Measurements from ENCODE around the gene ZNF653.

The ZNF653 gene

DNA sequence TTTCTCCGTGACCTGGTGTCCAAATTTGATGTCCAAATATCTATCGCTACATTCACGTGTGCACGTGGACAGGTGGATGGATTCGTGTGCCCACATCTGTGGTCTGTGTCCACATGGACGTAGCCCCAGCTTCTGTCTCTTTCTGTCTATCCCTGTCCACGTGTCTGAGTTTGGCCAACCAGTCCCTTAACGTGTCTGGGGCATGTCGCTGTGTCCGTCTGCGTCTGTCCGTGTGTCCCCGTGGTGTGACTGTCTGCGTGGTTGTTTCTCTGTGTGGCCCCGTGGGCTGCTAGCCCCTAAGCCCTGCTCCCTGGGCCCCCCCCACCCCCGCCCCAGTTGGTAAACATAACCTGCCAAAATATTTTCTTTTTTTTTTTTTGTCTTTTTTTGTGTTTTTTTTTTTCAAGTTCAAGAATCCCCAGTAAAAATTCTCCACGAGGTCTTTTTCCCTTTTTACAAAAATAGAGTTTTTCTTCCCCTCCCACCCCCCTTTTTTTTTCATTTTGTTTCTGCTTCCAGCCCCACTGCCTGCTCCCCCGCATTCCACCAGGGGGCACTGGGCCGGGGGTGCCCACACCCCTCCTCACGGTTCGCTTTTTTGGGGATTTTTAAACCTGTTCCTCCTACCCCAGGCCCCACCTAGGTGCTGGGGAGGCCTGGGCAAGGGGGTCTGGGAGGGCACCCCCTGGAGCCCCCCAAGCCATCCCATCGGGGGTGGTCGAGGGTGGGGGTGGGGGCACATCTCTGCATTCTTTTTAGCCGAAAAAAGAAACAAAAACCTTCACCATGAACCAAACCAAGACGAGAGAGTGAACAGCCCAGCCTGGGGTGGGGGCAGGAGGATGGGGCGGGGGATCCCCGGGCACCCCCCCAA, 51.9 kb downstream of the ZNF653 start:
- Histone ChIP-seq H3K27ac (ENCODE audit: low read depth, low read length, severe bottlenecking) (no peak overlapping the region), H3K4me3 (ENCODE audit: extremely low read depth, insufficient read depth, low read length, poor library complexity, severe bottlenecking) (no peak overlapping the region), H3K9me3 (ENCODE audit: control insufficient read depth, low read length) (no peaks in the 10 kb centered on the region), H3K36me3 (ENCODE audit: control insufficient read depth, insufficient read depth, low read length) (peaks cover 25% of the 10 kb centered on the region), H3K4me1 (ENCODE audit: control insufficient read depth, insufficient read depth, low read length, poor library complexity, severe bottlenecking) (no peaks in the 10 kb centered on the region)
- 87% methylated on average over 13 to 17 of the region's 27 CpGs for WGBS, 2 experiments (ENCODE audit: insufficient coverage in 2 of 2)

GRCh38 chr19:11452620-11453310, 52.9 kb downstream of the ZNF653 start:
- Histone ChIP-seq H3K36me3 (ENCODE audit: control insufficient read depth, insufficient read depth, low read length) (peaks cover 34% of the 10 kb centered on the region), H3K4me1 (ENCODE audit: control insufficient read depth, insufficient read depth, low read length, poor library complexity, severe bottlenecking) (no peaks in the 10 kb centered on the region), H3K9me3 (ENCODE audit: control insufficient read depth, low read length) (no peaks in the 10 kb centered on the region), H3K27ac (ENCODE audit: low read depth, low read length, severe bottlenecking) (peak overlapping the region; percentile 10), H3K4me3 (ENCODE audit: extremely low read depth, insufficient read depth, low read length, poor library complexity, severe bottlenecking) (no peak overlapping the region)
- WGBS, 2 experiments (ENCODE audit: insufficient coverage in 2 of 2): 89 to 91% methylated on average over 25 to 28 of the region's 33 CpGs

DNA sequence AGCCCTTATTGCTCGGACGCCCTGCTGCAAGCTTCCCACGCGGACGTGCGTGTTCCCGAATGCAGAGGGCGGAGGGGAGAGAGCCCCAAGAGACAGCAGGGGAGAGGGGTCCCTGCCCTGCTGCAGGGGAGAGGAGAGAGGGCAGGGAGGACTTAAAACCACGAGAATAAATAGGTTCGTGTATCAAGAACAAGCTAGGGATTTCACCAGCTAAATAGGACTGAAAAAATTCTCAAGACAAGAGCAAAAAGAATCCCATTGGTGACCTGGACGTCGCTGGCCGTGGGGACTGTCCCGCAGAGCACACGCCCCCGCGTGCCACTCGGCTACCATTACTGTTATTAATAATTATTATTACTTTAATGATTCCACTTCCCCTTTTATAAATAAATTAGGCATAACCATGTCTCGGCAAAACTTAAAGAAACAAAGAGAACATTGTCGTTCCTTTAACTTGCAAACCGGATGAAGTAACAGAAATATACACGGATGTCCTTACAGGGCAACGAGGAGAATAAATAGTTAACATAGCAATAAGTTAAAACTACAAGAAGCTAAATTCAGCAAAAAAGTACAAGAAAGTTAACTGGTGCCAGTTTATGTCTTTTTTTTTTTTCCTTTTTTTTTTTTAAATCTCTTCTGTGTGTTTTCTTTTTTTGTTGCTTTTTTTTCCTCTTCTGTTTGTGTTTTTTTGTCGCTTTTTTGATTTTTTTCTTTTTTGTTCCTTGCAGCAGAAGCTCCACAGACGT, 53.6 kb downstream of the ZNF653 start:
- Histone ChIP-seq H3K9me3 (ENCODE audit: control insufficient read depth, low read length) (no peaks in the 10 kb centered on the region), H3K4me3 (ENCODE audit: extremely low read depth, insufficient read depth, low read length, poor library complexity, severe bottlenecking) (no peak overlapping the region), H3K4me1 (ENCODE audit: control insufficient read depth, insufficient read depth, low read length, poor library complexity, severe bottlenecking) (no peaks in the 10 kb centered on the region), H3K36me3 (ENCODE audit: control insufficient read depth, insufficient read depth, low read length) (peaks cover 42% of the 10 kb centered on the region), H3K27ac (ENCODE audit: low read depth, low read length, severe bottlenecking) (no peak overlapping the region)
- 55 to 56% methylated on average over 3 to 7 of the region's 25 CpGs for WGBS, 2 experiments (ENCODE audit: insufficient coverage in 2 of 2)

- Histone ChIP-seq H3K4me3 (ENCODE audit: extremely low read depth, insufficient read depth, low read length, poor library complexity, severe bottlenecking) (no peak overlapping the region), H3K9me3 (ENCODE audit: control insufficient read depth, low read length) (no peaks in the 10 kb centered on the region), H3K36me3 (ENCODE audit: control insufficient read depth, insufficient read depth, low read length) (peaks cover 48% of the 10 kb centered on the region), H3K4me1 (ENCODE audit: control insufficient read depth, insufficient read depth, low read length, poor library complexity, severe bottlenecking) (no peaks in the 10 kb centered on the region), H3K27ac (ENCODE audit: low read depth, low read length, severe bottlenecking) (no peak overlapping the region)
- WGBS, 2 experiments (ENCODE audit: insufficient coverage in 2 of 2): 70% methylated on average over 2 of the region's 13 CpGs; no CpG with 5 or more reads in 1 of the 2 experiments
Observed at GRCh38 chr19:11451327-11451870, 54.2 kb downstream of the ZNF653 start.

- Histone ChIP-seq H3K9me3 (ENCODE audit: control insufficient read depth, low read length) (no peaks in the 10 kb centered on the region), H3K4me3 (ENCODE audit: extremely low read depth, insufficient read depth, low read length, poor library complexity, severe bottlenecking) (no peak overlapping the region), H3K27ac (ENCODE audit: low read depth, low read length, severe bottlenecking) (no peak overlapping the region), H3K36me3 (ENCODE audit: control insufficient read depth, insufficient read depth, low read length) (peaks cover 49% of the 10 kb centered on the region), H3K4me1 (ENCODE audit: control insufficient read depth, insufficient read depth, low read length, poor library complexity, severe bottlenecking) (no peaks in the 10 kb centered on the region)
- 93 to 97% methylated on average over 13 to 17 of the region's 21 CpGs for WGBS, 2 experiments (ENCODE audit: insufficient coverage in 2 of 2)
Observed at GRCh38 chr19:11450570-11451326, 54.9 kb downstream of the ZNF653 start.

DNA sequence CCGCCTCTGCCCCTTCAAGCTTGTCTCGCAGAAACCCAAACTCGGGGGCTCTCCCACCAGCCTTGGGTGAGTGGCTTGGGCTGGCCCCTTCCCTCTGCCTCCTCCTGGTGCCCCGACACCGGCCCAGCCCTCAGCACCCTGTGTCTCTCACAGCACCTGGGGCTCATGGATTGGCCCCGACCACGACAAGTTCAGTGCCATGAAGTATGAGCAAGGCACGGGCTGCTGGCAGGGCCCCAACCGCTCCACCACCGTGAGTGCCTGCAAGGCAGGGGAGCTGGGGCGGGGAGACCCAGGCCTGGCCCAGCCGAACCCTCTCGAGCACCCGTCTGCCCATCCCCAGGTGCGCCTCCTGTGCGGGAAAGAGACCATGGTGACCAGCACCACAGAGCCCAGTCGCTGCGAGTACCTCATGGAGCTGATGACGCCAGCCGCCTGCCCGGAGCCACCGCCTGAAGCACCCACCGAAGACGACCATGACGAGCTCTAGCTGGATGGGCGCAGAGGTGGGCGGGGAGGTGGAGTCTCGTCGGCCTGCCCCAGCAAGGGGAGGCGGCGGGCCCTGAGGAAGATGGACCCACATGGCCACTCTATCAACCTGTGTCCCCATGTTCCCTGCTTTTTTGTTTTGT, 56.6 kb downstream of the ZNF653 start:
- no peaks in the 10 kb centered on the region for H3K4me1 ChIP-seq (ENCODE audit: control insufficient read depth, insufficient read depth, low read length, poor library complexity, severe bottlenecking)
- H3K27ac ChIP-seq (ENCODE audit: low read depth, low read length, severe bottlenecking): no peak overlapping the region
- WGBS, 2 experiments (ENCODE audit: insufficient coverage in 2 of 2): 97 to 98% methylated on average over 25 to 30 of the region's 31 CpGs
- no peak overlapping the region for H3K4me3 ChIP-seq (ENCODE audit: extremely low read depth, insufficient read depth, low read length, poor library complexity, severe bottlenecking)
- peaks cover 62% of the 10 kb centered on the region for H3K36me3 ChIP-seq (ENCODE audit: control insufficient read depth, insufficient read depth, low read length)
- H3K9me3 ChIP-seq (ENCODE audit: control insufficient read depth, low read length): no peaks in the 10 kb centered on the region

DNA sequence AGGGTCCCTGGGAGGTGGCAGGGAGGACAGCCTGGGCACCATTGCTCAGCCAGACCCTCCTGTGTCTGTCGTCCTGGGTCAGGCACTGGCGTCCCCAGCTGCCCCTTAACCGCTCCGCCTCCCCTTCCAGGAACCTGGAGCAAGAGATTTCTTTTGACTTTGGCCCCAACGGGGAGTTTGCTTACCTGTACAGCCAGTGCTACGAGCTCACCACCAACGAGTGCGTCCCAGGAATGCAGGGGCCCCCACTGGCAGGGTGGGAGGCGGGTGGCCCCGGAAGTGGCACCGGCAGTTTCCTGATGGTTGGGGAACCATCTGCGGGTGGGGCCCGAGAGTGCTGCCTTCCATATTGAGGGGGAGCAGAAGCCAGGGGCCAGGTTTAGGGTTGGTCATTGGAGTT, 57.2 kb downstream of the ZNF653 start:
- H3K36me3 ChIP-seq (ENCODE audit: control insufficient read depth, insufficient read depth, low read length): peaks cover 68% of the 10 kb centered on the region
- H3K27ac ChIP-seq (ENCODE audit: low read depth, low read length, severe bottlenecking): no peak overlapping the region
- H3K4me1 ChIP-seq (ENCODE audit: control insufficient read depth, insufficient read depth, low read length, poor library complexity, severe bottlenecking): no peaks in the 10 kb centered on the region
- 87 to 95% methylated on average over 3 to 10 of the region's 13 CpGs for WGBS, 2 experiments (ENCODE audit: insufficient coverage in 2 of 2)
- H3K4me3 ChIP-seq (ENCODE audit: extremely low read depth, insufficient read depth, low read length, poor library complexity, severe bottlenecking): no peak overlapping the region
- no peaks in the 10 kb centered on the region for H3K9me3 ChIP-seq (ENCODE audit: control insufficient read depth, low read length)

- Histone ChIP-seq H3K27ac (ENCODE audit: low read depth, low read length, severe bottlenecking) (no peak overlapping the region), H3K9me3 (ENCODE audit: control insufficient read depth, low read length) (no peaks in the 10 kb centered on the region), H3K4me1 (ENCODE audit: control insufficient read depth, insufficient read depth, low read length, poor library complexity, severe bottlenecking) (no peaks in the 10 kb centered on the region), H3K36me3 (ENCODE audit: control insufficient read depth, insufficient read depth, low read length) (peaks cover 76% of the 10 kb centered on the region), H3K4me3 (ENCODE audit: extremely low read depth, insufficient read depth, low read length, poor library complexity, severe bottlenecking) (no peak overlapping the region)
- WGBS, 2 experiments (ENCODE audit: insufficient coverage in 2 of 2): 96 to 97% methylated on average over 30 to 32 of the region's 35 CpGs
Observed at GRCh38 chr19:11447347-11448262, 58.0 kb downstream of the ZNF653 start.

- no peak overlapping the region for H3K27ac ChIP-seq (ENCODE audit: low read depth, low read length, severe bottlenecking)
- 70 to 72% methylated on average over 8 to 15 of the region's 23 CpGs for WGBS, 2 experiments (ENCODE audit: insufficient coverage in 2 of 2)
- H3K4me3 ChIP-seq (ENCODE audit: extremely low read depth, insufficient read depth, low read length, poor library complexity, severe bottlenecking): no peak overlapping the region
- H3K4me1 ChIP-seq (ENCODE audit: control insufficient read depth, insufficient read depth, low read length, poor library complexity, severe bottlenecking): no peaks in the 10 kb centered on the region
- H3K36me3 ChIP-seq (ENCODE audit: control insufficient read depth, insufficient read depth, low read length): peaks cover 84% of the 10 kb centered on the region
- no peaks in the 10 kb centered on the region for H3K9me3 ChIP-seq (ENCODE audit: control insufficient read depth, low read length)
Observed at GRCh38 chr19:11446652-11447301, 58.9 kb downstream of the ZNF653 start.
